Transverse colon (tissue), 4 donors: ENCODE measurements around the gene NEURL1. TPM values are rescaled to one million over a fixed set of nuclear protein-coding genes. Genes with fewer than 3 reads are reported as not detected.
A peak's percentile ranks its signal among the peaks of the same experiment; 100 is the strongest.

Experiments used
- DNase-seq: peaks from one replicate; pipeline ENCODE4 v3.0.0-alpha.2; 2019
- H3K27ac ChIP-seq, 4 donors: fragments of 200-600 bp; sonication (generic); 2 replicates each; pipeline ENCODE4 v1.5.1; 2016 to 2018; ENCODE audit warnings: inconsistent platforms in 4 of 4
- H3K27me3 ChIP-seq: fragments of 200-600 bp; sonication (generic); 2 replicates; pipeline ENCODE4 v1.5.1; 2017; ENCODE audit warnings: inconsistent platforms
- H3K36me3 ChIP-seq, 4 donors: fragments of 200-600 bp; sonication (generic); 2 replicates each; pipeline ENCODE4 v1.5.1; 2017 to 2019; ENCODE audit warnings: inconsistent platforms in 4 of 4
- H3K4me1 ChIP-seq, 4 donors: fragments of 200-600 bp; sonication (generic); 2 replicates each; pipeline ENCODE4 v1.5.1; 2017 to 2020; ENCODE audit warnings: inconsistent platforms in 4 of 4
- H3K4me3 ChIP-seq, 4 donors: fragments of 200-600 bp; sonication (generic); 1 replicate in 1 of 4; 2 replicates in 3 of 4; pipeline versions ENCODE4 v1.5.1 to v1.6.1; 2017 to 2019; ENCODE audit warnings: inconsistent platforms in 4 of 4
- H3K9me3 ChIP-seq, 2 donors: fragments of 200-600 bp; sonication (generic); 2 replicates each; pipeline ENCODE4 v1.5.1; 2017 to 2019; ENCODE audit warnings: inconsistent platforms in 2 of 2
- CTCF ChIP-seq, 5 experiments: fragments of 200-600 bp in 3 of 5; fragments of 450-650 bp in 2 of 5; sonication (generic) in 3 of 5; IDR thresholded peaks; 1 replicate in 2 of 5; 2 replicates in 3 of 5; pipeline ENCODE4 v1.5.1; 2016 to 2017; ENCODE audit warnings: antibody characterized with exemption in 5 of 5, inconsistent platforms in 3 of 5, mild to moderate bottlenecking in 2 of 5, moderate library complexity in 1 of 5
- EP300 ChIP-seq: sonication (generic); formaldehyde crosslinking; IDR thresholded peaks from one replicate; pipeline ENCODE4 v1.6.1; 2017; ENCODE audit warnings: antibody characterized with exemption, low read depth
- POLR2A ChIP-seq: fragments of 450-650 bp; IDR thresholded peaks from one replicate; pipeline ENCODE4 v1.6.1; 2016; ENCODE audit warnings: antibody characterized with exemption, mild to moderate bottlenecking, moderate library complexity
- POLR2AphosphoS5 ChIP-seq, 3 donors: sonication (generic); formaldehyde crosslinking; IDR thresholded peaks; one replicate each; pipeline ENCODE4 v1.6.1; 2016; ENCODE audit warnings: antibody characterized with exemption in 3 of 3
- WGBS, 2 donors: methylation state at CpG; one replicate each; pipeline ENCODE4 v1.1.5; 2018; ENCODE audit warnings: low coverage in 1 of 2; 5-methylcytosine and 5-hydroxymethylcytosine counted together
- in situ Hi-C, 4 donors: fragments of 200-750 bp; cut with MboI; loops; one replicate each; pipeline versions ENCODE4 v1.15.0 to v1.15.1; 2017; ENCODE audit warnings: low sequenced_read_pairs in 3 of 4, low pct_ligation_motif_present in 1 of 4, low pct_unique_long_range_greater_than_20kb in 1 of 4
- intact Hi-C: fragments of 100-400 bp; cut with DNase I; formaldehyde crosslinking; loops from one replicate; pipeline ENCODE4 v1.15.1; 2023; ENCODE audit warnings: low total_unique reads
- total RNA-seq, 4 donors: library from RNA; depleted of rRNA; stranded (reverse); fragments of >200 nt; gene quantifications; one replicate each; pipeline ENCODE4 v1.1.0, GENCODE V29; 2016

NEURL1 gene
- total RNA-seq, 4 donors from 2014 or later = 36.7 to 177 (median 55.8) TPM

- 70 to 80% methylated on average over 3 to 15 of the region's 15 CpGs for WGBS, 2 donors
Measured at GRCh38 chr10:103589074-103589630, 95.6 kb downstream of the NEURL1 start.

GRCh38 chr10:103590060-103590459 is 96.6 kb downstream of the NEURL1 start:
- H3K4me3 ChIP-seq = no peak overlapping the region
- DNase-seq = no peak
- H3K4me1 ChIP-seq = no peaks in the 10 kb centered on the region
- no peak overlapping the region for H3K27ac ChIP-seq
- TF ChIP-seq CTCF (IDR thresholded peaks at IDR 0.05) = no peak
- no peak for TF ChIP-seq POLR2A
- TF ChIP-seq POLR2AphosphoS5 (IDR thresholded peaks at IDR 0.05) = no peak
- no peak for TF ChIP-seq EP300
- intact Hi-C loops = no loop called here
- H3K36me3 ChIP-seq = no peaks in the 10 kb centered on the region
- H3K27me3 ChIP-seq = no peaks in the 10 kb centered on the region
- in situ Hi-C loops = loop anchor here in 2 of 4 donors (10.0 to 25.0 kb wide), 2 partner anchors 95 to 272 kb away; partner anchors contain the start of gene SH3PXD2A (in 1 of the 2)
- no peaks in the 10 kb centered on the region for H3K9me3 ChIP-seq
- 91% methylated on average over 20 of the region's 20 CpGs; no CpG with 5 or more reads in 1 of the 2 donors for WGBS, 2 donors

More at GRCh38 chr10:103589074-103589630, 95.6 kb downstream of the NEURL1 start:
- Histone ChIP-seq H3K27me3 (peaks cover 8% of the 10 kb centered on the region), H3K4me1 (peaks cover 0 to 5% (median 0%) of the 10 kb centered on the region in 4 donors), H3K9me3 (no peaks in the 10 kb centered on the region), H3K36me3 (no peaks in the 10 kb centered on the region), H3K4me3 (no peak overlapping the region), H3K27ac (no peak overlapping the region)
- intact Hi-C loops (no loop called here), in situ Hi-C loops (loop anchor here in 1 of 4 donors (25.0 kb wide), 1 partner anchor 273 kb away; the partner anchor contains the start of gene SH3PXD2A)
- TF ChIP-seq EP300 (no peak), CTCF (IDR thresholded peaks at IDR 0.05) (no peak), POLR2AphosphoS5 (IDR thresholded peaks at IDR 0.05) (no peak), POLR2A (no peak)
- DNase-seq = no peak

GRCh38 chr10:103590744-103591291 is 97.3 kb downstream of the NEURL1 start:
- intact Hi-C loops (no loop called here), in situ Hi-C loops (loop anchor here in 2 of 4 donors (10.0 to 25.0 kb wide), 2 partner anchors 94 to 271 kb away; partner anchors contain the start of gene SH3PXD2A (in 1 of the 2))
- no peak for DNase-seq
- no peaks in the 10 kb centered on the region for H3K36me3 ChIP-seq
- WGBS, 2 donors = 89% methylated on average over 6 of the region's 6 CpGs; no CpG with 5 or more reads in 1 of the 2 donors
- H3K27ac ChIP-seq = no peak overlapping the region
- TF ChIP-seq POLR2AphosphoS5 (IDR thresholded peaks at IDR 0.05) (no peak), CTCF (IDR thresholded peaks at IDR 0.05) (no peak)
- no peaks in the 10 kb centered on the region for H3K27me3 ChIP-seq
- no peak overlapping the region for H3K4me3 ChIP-seq
- no peaks in the 10 kb centered on the region for H3K4me1 ChIP-seq
- H3K9me3 ChIP-seq = no peaks in the 10 kb centered on the region

- in situ Hi-C loops (loop anchor here in 2 of 4 donors (10.0 to 25.0 kb wide), 2 partner anchors 92 to 270 kb away; partner anchors contain the start of gene SH3PXD2A (in 1 of the 2)), intact Hi-C loops (no loop called here)
- WGBS, 2 donors = 76% methylated on average over 15 of the region's 15 CpGs; no CpG with 5 or more reads in 1 of the 2 donors
- Histone ChIP-seq H3K27me3 (no peaks in the 10 kb centered on the region), H3K4me3 (no peak overlapping the region), H3K4me1 (no peaks in the 10 kb centered on the region), H3K9me3 (no peaks in the 10 kb centered on the region), H3K36me3 (no peaks in the 10 kb centered on the region), H3K27ac (no peak overlapping the region)
- no peak for TF ChIP-seq EP300
- TF ChIP-seq CTCF (IDR thresholded peaks at IDR 0.05) = peak; percentile 37 to 53 (median 49)
- TF ChIP-seq POLR2AphosphoS5 (IDR thresholded peaks at IDR 0.05) = no peak
- DNase-seq = peak; percentile 27
Measured at GRCh38 chr10:103592186-103593021, 98.9 kb downstream of the NEURL1 start.
